Uterus (tissue), 4 donors: ENCODE measurements around the gene NDUFA12. TPM values are rescaled to one million over a fixed set of nuclear protein-coding genes. Genes with fewer than 3 reads are reported as not detected.

Experiments
- DNase-seq, 2 donors: peaks; one replicate each; pipeline ENCODE4 v3.0.0-alpha.2; 2019 to 2020
- H3K27ac ChIP-seq, 2 donors: fragments of 200-600 bp; sonication (generic); 1 replicate in 1 of 2; 2 replicates in 1 of 2; pipeline ENCODE4 v1.5.1; 2016 to 2018
- H3K27me3 ChIP-seq, 2 donors: fragments of 200-600 bp; sonication (generic); one replicate each; pipeline ENCODE4 v1.5.1; 2018 to 2019; ENCODE audit warnings: control low read depth in 1 of 2
- H3K36me3 ChIP-seq, 2 donors: fragments of 200-600 bp; sonication (generic); one replicate each; pipeline ENCODE4 v1.5.1; 2019; ENCODE audit warnings: control low read depth in 1 of 2
- H3K4me1 ChIP-seq, 2 donors: fragments of 200-600 bp; sonication (generic); one replicate each; pipeline ENCODE4 v1.5.1; 2018 to 2019; ENCODE audit warnings: control low read depth in 1 of 2
- H3K4me3 ChIP-seq, 2 donors: fragments of 200-600 bp; sonication (generic); 1 replicate in 1 of 2; 2 replicates in 1 of 2; pipeline ENCODE4 v1.5.1; 2018 to 2019; ENCODE audit warnings: mild to moderate bottlenecking in 1 of 2
- H3K9me3 ChIP-seq, 2 donors: fragments of 200-600 bp; sonication (generic); one replicate each; pipeline ENCODE4 v1.5.1; 2019; ENCODE audit warnings: control low read depth in 1 of 2
- CTCF ChIP-seq, 4 experiments: fragments of 200-600 bp in 2 of 4; fragments of 450-650 bp in 2 of 4; sonication (generic) in 2 of 4; IDR thresholded peaks; one replicate each; pipeline ENCODE4 v1.5.1; 2016 to 2019; ENCODE audit warnings: antibody characterized with exemption in 4 of 4, mild to moderate bottlenecking in 2 of 4, moderate library complexity in 1 of 4
- POLR2A ChIP-seq, 2 donors: fragments of 450-650 bp; IDR thresholded peaks; one replicate each; pipeline ENCODE4 v1.6.1; 2016; ENCODE audit warnings: antibody characterized with exemption in 2 of 2, mild to moderate bottlenecking in 1 of 2, moderate library complexity in 1 of 2
- intact Hi-C: fragments of 100-400 bp; cut with DNase I; formaldehyde crosslinking; loops from one replicate; pipeline ENCODE4 v1.15.1; 2023; ENCODE audit warnings: low total_unique reads
- total RNA-seq, 4 donors: library from RNA; depleted of rRNA in 3 of 4; stranded (reverse); fragments of >200 nt in 3 of 4; gene quantifications; one replicate each; pipeline versions ENCODE4 v1.1.0 to v1.2.4, GENCODE V29; 2014 to 2023
- donor health status: DM: yes; HTN: yes; CAD: no.

Gene NDUFA12
- total RNA-seq, 4 donors from 2014 or later, result 21.5 to 133 (median 66.0) TPM

- no peaks in the 10 kb centered on the region for H3K27me3 ChIP-seq
- H3K36me3 ChIP-seq, result no peaks in the 10 kb centered on the region
- H3K4me3 ChIP-seq, result no peak overlapping the region
- no peaks in the 10 kb centered on the region for H3K4me1 ChIP-seq
- H3K9me3 ChIP-seq, result no peaks in the 10 kb centered on the region
- H3K27ac ChIP-seq, result no peak overlapping the region
- no peak for DNase-seq
- no peak for TF ChIP-seq CTCF (IDR thresholded peaks at IDR 0.05)
- intact Hi-C loops, result no loop called here
Observed at GRCh38 chr12:94954948-94955592, 48.4 kb downstream of the NDUFA12 start.

GRCh38 chr12:94954029-94954685 is 49.3 kb downstream of the NDUFA12 start:
- no peaks in the 10 kb centered on the region for H3K27me3 ChIP-seq
- H3K4me3 ChIP-seq, result no peak overlapping the region
- no peak overlapping the region for H3K27ac ChIP-seq
- H3K36me3 ChIP-seq, result no peaks in the 10 kb centered on the region
- DNase-seq, result no peak
- no peaks in the 10 kb centered on the region for H3K9me3 ChIP-seq
- H3K4me1 ChIP-seq, result no peaks in the 10 kb centered on the region
- intact Hi-C loops, result no loop called here
- no peak for TF ChIP-seq POLR2A (IDR thresholded peaks at IDR 0.05)
- TF ChIP-seq CTCF (IDR thresholded peaks at IDR 0.05), result no peak

- no peak for DNase-seq
- Histone ChIP-seq H3K27ac (no peak overlapping the region), H3K4me3 (no peak overlapping the region), H3K4me1 (no peaks in the 10 kb centered on the region), H3K9me3 (no peaks in the 10 kb centered on the region), H3K27me3 (no peaks in the 10 kb centered on the region), H3K36me3 (no peaks in the 10 kb centered on the region)
- TF ChIP-seq CTCF (IDR thresholded peaks at IDR 0.05) (no peak), POLR2A (IDR thresholded peaks at IDR 0.05) (no peak)
- intact Hi-C loops, result no loop called here
Observed at GRCh38 chr12:94952325-94952724, 51.2 kb downstream of the NDUFA12 start.

- DNase-seq, result no peak
- H3K27me3 ChIP-seq, result no peaks in the 10 kb centered on the region
- H3K4me1 ChIP-seq, result no peaks in the 10 kb centered on the region
- H3K27ac ChIP-seq, result no peak overlapping the region
- no peaks in the 10 kb centered on the region for H3K9me3 ChIP-seq
- H3K36me3 ChIP-seq, result no peaks in the 10 kb centered on the region
- no peak overlapping the region for H3K4me3 ChIP-seq
- intact Hi-C loops, result no loop called here
- TF ChIP-seq POLR2A (IDR thresholded peaks at IDR 0.05) (no peak), CTCF (IDR thresholded peaks at IDR 0.05) (no peak)
Observed at GRCh38 chr12:94951071-94951934, 52.2 kb downstream of the NDUFA12 start.
